ENCODE results near the gene MTIF2. TPM values are rescaled to one million over a fixed set of nuclear protein-coding genes. Genes with fewer than 3 reads are reported as not detected.

The MTIF2 gene
- total RNA-seq, 1 donor from 2014 or later: 23.1 TPM

GRCh38 chr2:55247025-55247424, 22.0 kb downstream of the MTIF2 start:
- DNase-seq (ENCODE audit: low read depth) (no peak), FAIRE-seq (no peak)
- H3K4me3 Mint-ChIP-seq (ENCODE audit: unreplicated experiment): no peak overlapping the region
- no peaks in the 10 kb centered on the region for H3K27me3 ChIP-seq (ENCODE audit: insufficient read depth, low read length)
- peaks cover 20% of the 10 kb centered on the region for H3K36me3 ChIP-seq (ENCODE audit: insufficient read depth, low read length)
- no peaks in the 10 kb centered on the region for H3K79me2 ChIP-seq (ENCODE audit: insufficient read depth, low read length)
- H3K4me1 Mint-ChIP-seq (ENCODE audit: low read depth, unreplicated experiment): no peaks in the 10 kb centered on the region
- H3K9ac ChIP-seq (ENCODE audit: low read length): no peak overlapping the region
- H3K36me3 Mint-ChIP-seq (ENCODE audit: low read depth, unreplicated experiment): peaks cover 4% of the 10 kb centered on the region
- H3K4me2 ChIP-seq (ENCODE audit: low read length): no peak overlapping the region
- no peaks in the 10 kb centered on the region for H4K20me1 ChIP-seq (ENCODE audit: insufficient read depth, low read length)
- no peak overlapping the region for H3K27ac ChIP-seq (ENCODE audit: low read depth, low read length)
- no peaks in the 10 kb centered on the region for H3K27me3 Mint-ChIP-seq (ENCODE audit: low read depth, unreplicated experiment)
- H3K4me3 ChIP-seq (ENCODE audit: insufficient read depth, low read depth, low read length): no peak overlapping the region
- H3K9me3 Mint-ChIP-seq (ENCODE audit: unreplicated experiment): no peaks in the 10 kb centered on the region
- H2AFZ ChIP-seq (ENCODE audit: low read depth, low read length): no peak overlapping the region
- TF ChIP-seq CTCF (IDR thresholded peaks at IDR 0.05; ENCODE audit: insufficient read depth, low read depth, low read length) (no peak), EZH2 (IDR thresholded peaks at IDR 0.05; ENCODE audit: insufficient read depth, low read length) (no peak)
- H3K27ac Mint-ChIP-seq (ENCODE audit: unreplicated experiment): no peak overlapping the region
- no peaks in the 10 kb centered on the region for H3K4me1 ChIP-seq (ENCODE audit: insufficient read depth, low read length)
- H3K9me3 ChIP-seq (ENCODE audit: insufficient read depth, low read depth, low read length): no peaks in the 10 kb centered on the region

- FAIRE-seq: no peak
- H3K36me3 Mint-ChIP-seq (ENCODE audit: low read depth, unreplicated experiment): peaks cover 4% of the 10 kb centered on the region
Observed at GRCh38 chr2:55245411-55245810, 23.6 kb downstream of the MTIF2 start.

More at GRCh38 chr2:55245411-55245810, 23.6 kb downstream of the MTIF2 start:
- H3K9me3 Mint-ChIP-seq (ENCODE audit: unreplicated experiment): no peaks in the 10 kb centered on the region
- DNase-seq (ENCODE audit: low read depth): no peak
- Histone ChIP-seq H2AFZ (ENCODE audit: low read depth, low read length) (no peak overlapping the region), H3K4me2 (ENCODE audit: low read length) (no peak overlapping the region), H3K4me1 (ENCODE audit: insufficient read depth, low read length) (no peaks in the 10 kb centered on the region), H3K36me3 (ENCODE audit: insufficient read depth, low read length) (peaks cover 20% of the 10 kb centered on the region), H3K27me3 (ENCODE audit: insufficient read depth, low read length) (no peaks in the 10 kb centered on the region), H3K4me3 (ENCODE audit: insufficient read depth, low read depth, low read length) (no peak overlapping the region), H3K9me3 (ENCODE audit: insufficient read depth, low read depth, low read length) (no peaks in the 10 kb centered on the region), H4K20me1 (ENCODE audit: insufficient read depth, low read length) (no peaks in the 10 kb centered on the region), H3K79me2 (ENCODE audit: insufficient read depth, low read length) (no peaks in the 10 kb centered on the region), H3K9ac (ENCODE audit: low read length) (no peak overlapping the region), H3K27ac (ENCODE audit: low read depth, low read length) (no peak overlapping the region)
- no peaks in the 10 kb centered on the region for H3K4me1 Mint-ChIP-seq (ENCODE audit: low read depth, unreplicated experiment)
- H3K4me3 Mint-ChIP-seq (ENCODE audit: unreplicated experiment): no peak overlapping the region
- no peak for TF ChIP-seq CTCF (IDR thresholded peaks at IDR 0.05; ENCODE audit: insufficient read depth, low read depth, low read length)
- TF ChIP-seq EZH2 (IDR thresholded peaks at IDR 0.05; ENCODE audit: insufficient read depth, low read length): no peak
- H3K27ac Mint-ChIP-seq (ENCODE audit: unreplicated experiment): no peak overlapping the region
- no peaks in the 10 kb centered on the region for H3K27me3 Mint-ChIP-seq (ENCODE audit: low read depth, unreplicated experiment)
